HG03039 (cell line): ENCODE results near the gene TMEM242.

Experiments
- ATAC-seq: cut with Tn5 transposase; IDR thresholded peaks from one replicate; pipeline ENCODE4 v1.9.1; 2021; ENCODE audit warnings: mild to moderate bottlenecking, moderate library complexity; ENCODE audit not compliant: unreplicated experiment

Gene TMEM242

DNA sequence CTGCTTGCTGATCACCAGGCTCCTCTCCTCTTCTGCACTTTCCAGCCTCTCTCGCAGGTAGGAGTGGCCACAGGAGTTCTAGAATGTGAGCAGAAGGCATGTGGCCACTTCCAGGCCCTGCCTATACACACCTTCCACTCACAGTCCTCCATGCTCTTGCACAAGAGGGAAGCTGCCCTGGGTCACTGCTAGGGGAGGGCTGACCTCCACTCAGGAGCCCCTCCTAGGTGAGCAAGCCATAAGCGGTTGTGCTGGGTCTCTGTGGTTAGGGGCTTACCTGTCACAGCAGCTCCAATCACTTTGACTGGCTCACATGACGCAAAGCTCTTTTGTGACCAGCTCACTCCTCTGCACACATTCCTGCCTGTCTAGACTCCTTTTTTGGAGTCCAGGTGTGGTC, 68.2 kb downstream of the TMEM242 start:
- ATAC-seq = no peak

GRCh38 chr6:157254538-157254937, 68.8 kb downstream of the TMEM242 start:
- no peak for ATAC-seq

DNA sequence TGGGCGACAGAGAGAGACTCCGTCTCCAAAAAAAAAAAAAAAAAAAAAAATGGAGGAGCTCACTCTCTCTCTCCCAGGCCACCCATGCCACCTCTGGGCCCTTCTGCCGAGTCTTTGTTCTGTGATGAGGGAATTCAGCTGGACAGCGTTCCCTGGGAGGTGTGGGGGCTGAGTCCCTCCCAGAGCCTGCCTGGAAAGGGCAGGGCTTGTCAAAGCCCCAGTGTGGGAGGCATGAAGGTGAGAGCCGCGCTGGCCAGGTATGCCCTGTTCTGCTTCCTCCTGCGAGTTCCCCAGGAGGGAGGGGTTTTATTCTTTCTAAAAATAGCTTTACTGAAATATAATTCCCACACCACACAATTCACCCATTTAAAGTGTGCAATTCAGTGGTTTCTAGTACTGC, 69.6 kb downstream of the TMEM242 start:
- no peak for ATAC-seq

DNA sequence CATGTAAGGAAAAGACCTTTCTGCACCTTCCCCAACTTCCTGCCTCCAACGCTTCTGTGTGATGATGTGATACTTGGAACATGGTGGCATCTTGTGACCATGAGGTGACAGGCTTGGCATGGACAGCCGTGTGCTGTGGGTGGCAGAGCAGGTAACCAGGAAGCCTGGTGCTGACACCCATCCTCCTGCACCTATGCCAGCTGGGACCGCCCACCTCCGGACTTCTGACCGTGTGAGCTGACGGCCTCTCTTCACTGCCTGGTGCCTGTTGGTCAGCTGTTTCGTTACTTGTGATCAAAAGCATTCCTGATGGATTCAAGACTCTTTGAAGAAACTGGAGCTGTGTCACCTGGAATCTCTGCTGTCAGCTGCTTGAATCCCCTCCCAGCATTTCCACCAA, 70.3 kb downstream of the TMEM242 start:
- ATAC-seq = no peak

- no peak for ATAC-seq
Observed at GRCh38 chr6:157251586-157252247, 71.6 kb downstream of the TMEM242 start.

DNA sequence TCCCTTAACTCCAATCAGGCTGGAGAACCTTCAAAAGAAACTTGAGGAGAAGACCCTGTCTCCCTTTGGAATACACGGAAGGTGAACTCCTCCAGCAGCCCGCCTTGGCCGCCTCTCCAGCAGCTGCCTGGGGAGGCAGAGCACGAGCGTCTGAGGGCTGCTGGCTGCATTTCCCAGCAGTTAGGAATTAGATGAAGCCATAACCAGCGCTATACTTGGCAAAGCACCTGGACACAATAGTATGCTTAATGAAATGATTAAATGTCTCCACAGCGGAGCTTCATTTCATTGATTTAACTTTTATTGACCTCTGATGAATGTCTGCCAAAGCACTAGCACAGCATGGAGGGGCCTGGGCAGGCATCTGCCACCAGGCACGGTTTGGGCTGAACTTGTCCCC, 73.5 kb downstream of the TMEM242 start:
- no peak for ATAC-seq

- no peak for ATAC-seq
Observed at GRCh38 chr6:157248264-157248663, 75.1 kb downstream of the TMEM242 start.

- ATAC-seq = no peak
Observed at GRCh38 chr6:157246771-157247484, 76.4 kb downstream of the TMEM242 start.

DNA sequence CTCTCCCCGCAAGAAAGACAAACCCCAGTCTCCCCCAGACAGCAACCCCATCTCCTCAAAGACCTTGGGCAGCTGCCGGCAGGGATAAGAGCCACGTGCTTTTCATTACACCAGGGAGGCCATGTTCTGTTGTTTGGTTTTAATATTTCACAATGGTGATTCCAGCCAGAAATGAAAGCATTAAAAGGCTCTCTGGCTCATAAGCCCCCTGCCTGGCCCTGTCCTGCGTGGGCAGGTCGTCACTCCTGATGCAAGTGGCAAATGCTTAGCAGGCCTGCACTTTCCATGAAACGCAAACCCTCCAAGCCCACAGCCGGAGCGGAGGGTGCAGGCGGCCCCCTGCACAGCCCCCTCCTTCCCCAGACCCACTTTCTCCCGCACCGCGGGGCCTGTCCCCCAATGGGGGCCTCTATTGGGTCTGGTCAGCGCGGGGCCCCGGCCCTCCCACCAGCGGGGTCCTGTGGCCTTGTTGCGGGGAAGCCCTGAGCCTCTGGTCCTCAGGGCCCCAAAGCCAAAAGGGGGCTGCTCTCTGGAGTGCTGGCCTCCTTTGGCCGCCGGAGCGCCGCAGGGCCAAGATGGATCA, 77.2 kb downstream of the TMEM242 start:
- no peak for ATAC-seq

GRCh38 chr6:157245436-157245835, 77.9 kb downstream of the TMEM242 start:
- ATAC-seq = no peak

DNA sequence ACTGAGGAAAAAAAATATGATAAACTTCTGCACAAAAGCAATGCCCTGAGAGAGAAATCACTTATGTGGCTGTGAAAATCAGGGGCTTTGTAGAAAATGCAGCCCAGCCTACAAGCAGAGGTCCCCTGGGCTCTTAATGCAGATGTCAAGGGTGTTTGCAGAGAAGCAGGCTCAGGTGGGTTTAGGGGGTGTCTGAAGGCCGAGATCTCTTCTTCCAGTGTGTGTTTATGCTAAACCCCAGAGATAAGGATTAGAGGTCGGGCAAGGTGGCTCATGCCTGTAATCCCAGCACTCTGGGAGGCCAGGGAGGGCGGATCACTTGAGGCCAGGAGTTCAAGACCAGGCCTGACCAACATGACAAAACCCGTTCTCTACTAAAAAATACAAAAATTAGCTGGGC, 78.5 kb downstream of the TMEM242 start:
- ATAC-seq = no peak

- no peak for ATAC-seq
Observed at GRCh38 chr6:157244175-157244574, 79.1 kb downstream of the TMEM242 start.

DNA sequence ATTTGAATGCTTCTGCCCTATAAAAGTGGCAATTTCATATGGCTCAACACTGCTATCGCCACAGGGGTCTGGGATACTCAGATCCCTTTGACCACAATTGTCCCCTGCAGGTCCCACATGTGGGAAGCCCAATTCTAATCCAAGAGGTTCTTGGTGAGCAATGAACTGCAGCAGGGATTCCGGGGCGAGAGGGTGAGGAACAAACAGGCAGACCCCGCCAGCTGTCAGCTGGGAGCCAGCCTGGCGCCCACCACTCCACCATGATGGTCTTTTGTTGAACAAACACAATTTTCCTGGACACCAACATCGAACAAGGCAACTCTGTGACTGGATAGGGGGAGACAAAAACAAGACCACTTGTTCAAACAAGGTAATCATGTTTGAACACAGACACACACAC, 80.5 kb downstream of the TMEM242 start:
- ATAC-seq = no peak

- ATAC-seq = no peak
Observed at GRCh38 chr6:157240960-157241311, 82.4 kb downstream of the TMEM242 start.

DNA sequence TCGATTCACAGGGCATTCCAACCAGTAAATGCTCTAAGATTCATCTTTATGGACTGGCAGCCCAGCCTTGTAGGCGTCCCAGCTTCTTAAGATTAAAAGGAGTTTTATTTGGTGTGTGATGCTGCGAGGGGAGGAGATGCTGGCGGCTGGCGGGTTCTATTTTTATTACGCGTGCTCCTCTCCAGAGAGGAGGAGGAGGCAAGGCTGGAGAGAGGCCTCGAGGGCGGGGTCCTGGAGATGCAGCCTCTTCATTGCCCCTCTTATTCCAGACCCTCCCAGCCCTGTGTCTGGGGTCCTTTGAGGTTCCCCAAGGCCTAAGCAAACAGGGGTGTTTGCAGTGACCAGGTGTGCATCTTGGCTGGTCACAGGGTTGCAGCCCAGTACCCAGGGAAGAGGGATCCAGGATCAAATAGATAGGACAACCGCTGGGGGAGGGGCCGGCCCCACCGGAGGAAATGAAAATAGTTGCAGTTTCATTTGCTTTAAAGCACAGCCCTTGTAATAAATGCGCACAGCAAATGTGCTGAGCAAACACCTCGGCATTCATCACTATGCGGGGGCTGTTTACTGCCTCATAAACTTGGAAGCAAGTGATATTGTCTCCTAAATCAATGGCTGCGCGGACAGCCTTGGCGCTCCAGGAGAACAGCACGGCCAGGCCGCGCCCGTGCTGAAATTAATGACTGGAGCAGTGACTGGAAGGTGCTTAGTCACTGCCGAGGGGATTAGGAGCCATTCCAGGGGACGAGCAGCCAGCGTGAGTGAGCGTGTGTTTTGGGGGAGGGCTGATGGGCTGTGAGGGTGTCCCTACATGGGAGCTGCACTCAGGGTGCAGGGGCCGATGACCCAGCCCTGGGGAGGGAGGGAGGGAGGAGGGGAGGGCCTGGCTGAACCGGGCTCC, 83.0 kb downstream of the TMEM242 start:
- ATAC-seq = no peak

DNA sequence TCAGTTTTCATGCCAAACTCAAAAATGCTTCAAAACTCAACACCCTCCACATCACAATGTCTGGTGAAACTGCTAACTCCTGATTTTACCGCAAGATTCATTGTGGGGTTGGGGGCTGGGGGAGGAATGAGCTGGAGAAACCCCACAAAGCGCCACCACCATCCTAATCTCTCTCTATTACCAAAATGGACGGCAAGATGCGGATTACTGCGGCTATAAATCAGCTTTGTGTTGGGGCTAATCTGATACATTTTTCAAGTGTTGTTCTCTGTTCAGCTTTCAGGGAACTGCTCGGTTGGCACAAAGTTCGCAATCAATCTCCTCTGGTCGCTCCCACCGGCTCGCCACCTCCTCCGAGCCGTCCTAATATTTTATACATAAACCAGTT, 83.7 kb downstream of the TMEM242 start:
- ATAC-seq = no peak
